ENCODE measurements around the gene TMEM42.

TMEM42 gene

GRCh38 chr3:44910693-44911092 is 49.0 kb downstream of the TMEM42 start:
- no peak for DNase-seq (ENCODE audit: low read depth in 2 of 2)

GRCh38 chr3:44913868-44914468 is 52.3 kb downstream of the TMEM42 start:
- peak; percentile 37 to 39 for DNase-seq (ENCODE audit: low read depth in 2 of 2)

GRCh38 chr3:44914936-44915335 is 53.2 kb downstream of the TMEM42 start:
- no peak for DNase-seq (ENCODE audit: low read depth in 2 of 2)
